ENCODE measurements around the gene SUOX. TPM values are rescaled to one million over a fixed set of nuclear protein-coding genes. Genes with fewer than 3 reads are reported as not detected.
"Not testable (repeated sequence)": the region's sequence is repeated elsewhere in the genome, so short reads cannot be mapped to it uniquely, and the experiment has no call there.

The SUOX gene
- total and polyA plus RNA-seq, 4 donors: 17.7 to 46.1 (median 41.1) TPM

DNA sequence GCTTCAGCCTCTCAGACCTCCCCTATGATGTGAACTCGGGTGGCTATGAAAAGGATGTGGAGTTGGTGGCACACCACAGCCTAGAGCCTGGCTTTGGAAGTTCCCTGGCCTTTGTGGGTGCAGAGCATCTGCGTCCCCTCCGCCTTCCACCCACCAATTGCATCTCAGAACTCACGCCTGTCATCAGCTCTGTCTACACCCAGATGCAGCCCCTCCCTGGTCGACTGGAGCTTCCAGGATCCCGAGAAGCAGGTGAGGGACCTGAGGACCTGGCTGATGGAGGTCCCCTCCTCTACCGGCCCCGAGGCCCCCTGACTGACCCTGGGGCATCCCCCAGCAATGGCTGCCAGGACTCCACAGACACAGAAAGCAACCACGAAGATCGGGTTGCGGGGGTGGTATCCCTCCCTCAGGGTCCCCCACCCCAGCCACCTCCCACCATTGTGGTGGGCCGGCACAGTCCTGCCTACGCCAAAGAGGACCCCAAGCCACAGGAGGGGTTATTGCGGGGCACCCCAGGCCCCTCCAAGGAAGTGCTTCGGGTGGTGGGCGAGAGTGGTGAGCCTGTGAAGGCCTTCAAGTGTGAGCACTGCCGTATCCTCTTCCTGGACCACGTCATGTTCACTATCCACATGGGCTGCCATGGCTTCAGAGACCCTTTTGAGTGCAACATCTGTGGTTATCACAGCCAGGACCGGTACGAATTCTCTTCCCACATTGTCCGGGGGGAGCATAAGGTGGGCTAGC, 37.7 kb downstream of the SUOX start:
- peaks cover 63% of the 10 kb centered on the region for H3K36me3 ChIP-seq (ENCODE audit: control insufficient read depth, insufficient read depth, low read length)

DNA sequence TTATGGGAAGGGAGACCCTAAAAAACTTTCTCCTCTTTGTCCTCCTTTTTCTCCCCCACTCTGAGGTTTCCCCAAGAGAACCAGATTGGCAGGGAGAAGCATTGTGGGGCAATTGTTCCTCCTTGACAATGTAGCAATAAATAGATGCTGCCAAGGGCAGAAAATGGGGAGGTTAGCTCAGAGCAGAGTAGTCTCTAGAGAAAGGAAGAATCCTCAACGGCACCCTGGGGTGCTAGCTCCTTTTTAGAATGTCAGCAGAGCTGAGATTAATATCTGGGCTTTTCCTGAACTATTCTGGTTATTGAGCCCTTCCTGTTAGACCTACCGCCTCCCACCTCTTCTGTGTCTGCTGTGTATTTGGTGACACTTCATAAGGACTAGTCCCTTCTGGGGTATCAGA, 40.1 kb downstream of the SUOX start:
- H3K36me3 ChIP-seq (ENCODE audit: control insufficient read depth, insufficient read depth, low read length): peaks cover 50% of the 10 kb centered on the region
- H3K4me3 ChIP-seq (ENCODE audit: low read depth, low read length): no peak overlapping the region
- no peaks in the 10 kb centered on the region for H3K9me3 ChIP-seq (ENCODE audit: control insufficient read depth, insufficient read depth, low read length)
- no peak overlapping the region for H3K27ac ChIP-seq (ENCODE audit: low read depth, low read length)
- no peak for DNase-seq (ENCODE audit: low read depth in 4 of 6, low spot score in 6 of 6)
- peaks cover 3% of the 10 kb centered on the region for H3K4me1 ChIP-seq (ENCODE audit: control insufficient read depth, insufficient read depth, low read length)
- H3K27me3 ChIP-seq (ENCODE audit: control insufficient read depth, insufficient read depth, low read length): no peaks in the 10 kb centered on the region
- 67% methylated on average over 1 of the region's 2 CpGs for WGBS (ENCODE audit: insufficient coverage)

More for the DNA sequence above, 37.7 kb downstream of the SUOX start:
- no peak for DNase-seq (ENCODE audit: low read depth in 4 of 6, low spot score in 6 of 6)
- Histone ChIP-seq H3K4me1 (ENCODE audit: control insufficient read depth, insufficient read depth, low read length) (no peaks in the 10 kb centered on the region), H3K27me3 (ENCODE audit: control insufficient read depth, insufficient read depth, low read length) (no peaks in the 10 kb centered on the region), H3K27ac (ENCODE audit: low read depth, low read length) (no peak overlapping the region), H3K4me3 (ENCODE audit: low read depth, low read length) (no peak overlapping the region), H3K9me3 (ENCODE audit: control insufficient read depth, insufficient read depth, low read length) (no peaks in the 10 kb centered on the region)
- WGBS (ENCODE audit: insufficient coverage): 94% methylated on average over 18 of the region's 21 CpGs

DNA sequence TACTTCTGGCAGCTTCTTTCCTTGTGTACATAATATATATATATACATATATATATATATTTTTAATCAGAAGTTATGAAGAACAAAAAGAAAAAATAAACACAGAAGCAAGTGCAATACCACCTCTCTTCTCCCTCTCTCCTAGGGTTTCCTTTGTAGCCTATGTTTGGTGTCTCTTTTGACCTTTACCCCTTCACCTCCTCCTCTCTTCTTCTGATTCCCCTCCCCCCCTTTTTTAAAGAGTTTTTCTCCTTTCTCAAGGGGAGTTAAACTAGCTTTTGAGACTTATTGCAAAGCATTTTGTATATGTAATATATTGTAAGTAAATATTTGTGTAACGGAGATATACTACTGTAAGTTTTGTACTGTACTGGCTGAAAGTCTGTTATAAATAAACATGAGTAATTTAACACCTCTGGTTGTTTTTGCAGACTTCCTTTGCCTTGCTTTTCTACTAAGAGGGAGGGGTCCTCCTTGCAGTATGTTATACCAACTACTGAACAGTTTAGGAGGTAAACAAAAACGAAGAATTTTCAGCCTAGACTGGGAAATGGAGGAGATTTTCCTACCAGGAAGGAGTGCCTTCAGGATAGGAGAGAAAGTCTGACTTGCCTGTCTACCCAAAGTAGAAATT, 41.1 kb downstream of the SUOX start:
- Histone ChIP-seq H3K4me3 (ENCODE audit: low read depth, low read length) (no peak overlapping the region), H3K36me3 (ENCODE audit: control insufficient read depth, insufficient read depth, low read length) (peaks cover 41% of the 10 kb centered on the region), H3K4me1 (ENCODE audit: control insufficient read depth, insufficient read depth, low read length) (peaks cover 4% of the 10 kb centered on the region), H3K9me3 (ENCODE audit: control insufficient read depth, insufficient read depth, low read length) (no peaks in the 10 kb centered on the region), H3K27ac (ENCODE audit: low read depth, low read length) (no peak overlapping the region), H3K27me3 (ENCODE audit: control insufficient read depth, insufficient read depth, low read length) (no peaks in the 10 kb centered on the region)
- WGBS (ENCODE audit: insufficient coverage): no CpG with 5 or more reads among the region's 2 CpGs
- DNase-seq (ENCODE audit: low read depth in 4 of 6, low spot score in 6 of 6): no peak

DNA sequence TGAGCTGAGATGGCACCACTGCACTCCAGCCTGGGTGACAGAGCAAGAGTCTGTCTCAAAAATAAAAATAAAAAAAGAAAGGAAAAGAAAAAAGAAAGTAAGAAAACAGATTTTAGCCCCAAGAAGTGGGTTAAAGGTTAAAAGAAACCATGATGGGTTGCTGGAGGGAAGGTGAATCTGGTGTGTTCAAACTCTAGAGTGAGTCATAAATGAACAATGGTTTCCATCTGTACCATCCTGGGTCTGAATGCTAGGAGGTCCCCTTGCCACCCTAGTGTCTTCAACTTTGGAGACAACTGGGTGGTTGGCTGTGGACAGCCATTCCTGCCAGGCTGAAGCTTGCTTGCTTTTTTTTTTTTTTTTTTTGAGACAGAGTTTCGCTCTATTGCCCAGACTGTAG, 43.1 kb downstream of the SUOX start:
- no peak overlapping the region for H3K27ac ChIP-seq (ENCODE audit: low read depth, low read length)
- peaks cover 6% of the 10 kb centered on the region for H3K4me1 ChIP-seq (ENCODE audit: control insufficient read depth, insufficient read depth, low read length)
- H3K9me3 ChIP-seq (ENCODE audit: control insufficient read depth, insufficient read depth, low read length): no peaks in the 10 kb centered on the region
- no peaks in the 10 kb centered on the region for H3K27me3 ChIP-seq (ENCODE audit: control insufficient read depth, insufficient read depth, low read length)
- H3K4me3 ChIP-seq (ENCODE audit: low read depth, low read length): no peak overlapping the region
- peaks cover 27% of the 10 kb centered on the region for H3K36me3 ChIP-seq (ENCODE audit: control insufficient read depth, insufficient read depth, low read length)
- DNase-seq (ENCODE audit: low read depth in 4 of 6, low spot score in 6 of 6): no peak
- WGBS (ENCODE audit: insufficient coverage): no CpG with 5 or more reads among the region's 1 CpG

DNA sequence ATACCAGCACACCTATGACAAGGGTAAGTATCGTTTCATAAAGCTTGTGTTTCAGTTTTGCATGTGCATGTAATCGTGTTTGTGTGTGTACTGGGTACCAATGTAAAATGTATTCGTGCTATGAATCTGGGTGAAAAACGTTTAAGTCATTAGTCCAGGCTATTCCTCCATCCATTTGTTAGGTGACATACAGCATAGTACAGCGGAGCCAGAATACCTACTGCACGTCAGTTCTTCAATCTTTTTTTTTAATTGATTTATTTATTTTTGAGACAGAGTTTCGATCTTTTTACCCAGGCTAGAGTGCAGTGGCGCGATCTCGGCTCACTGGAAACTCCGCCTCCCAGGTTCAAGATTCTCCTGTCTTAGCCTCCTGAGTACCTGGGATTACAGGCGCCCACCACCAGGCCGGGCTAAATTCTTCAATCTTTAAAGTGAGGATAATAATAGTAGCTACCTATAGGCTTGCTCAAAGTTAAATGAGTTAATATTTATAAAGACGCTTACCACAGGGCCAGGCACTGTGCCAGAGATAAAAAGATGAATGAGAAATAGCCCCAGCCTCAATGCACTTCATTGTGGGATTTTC, 44.0 kb downstream of the SUOX start:
- Histone ChIP-seq H3K4me3 (ENCODE audit: low read depth, low read length) (peak overlapping the region; percentile 94), H3K27me3 (ENCODE audit: control insufficient read depth, insufficient read depth, low read length) (no peaks in the 10 kb centered on the region), H3K9me3 (ENCODE audit: control insufficient read depth, insufficient read depth, low read length) (no peaks in the 10 kb centered on the region), H3K36me3 (ENCODE audit: control insufficient read depth, insufficient read depth, low read length) (peaks cover 27% of the 10 kb centered on the region), H3K27ac (ENCODE audit: low read depth, low read length) (peak overlapping the region; percentile 96), H3K4me1 (ENCODE audit: control insufficient read depth, insufficient read depth, low read length) (peaks cover 6% of the 10 kb centered on the region)
- no peak for DNase-seq (ENCODE audit: low read depth in 4 of 6, low spot score in 6 of 6)
- WGBS (ENCODE audit: insufficient coverage): no CpG with 5 or more reads among the region's 14 CpGs

DNA sequence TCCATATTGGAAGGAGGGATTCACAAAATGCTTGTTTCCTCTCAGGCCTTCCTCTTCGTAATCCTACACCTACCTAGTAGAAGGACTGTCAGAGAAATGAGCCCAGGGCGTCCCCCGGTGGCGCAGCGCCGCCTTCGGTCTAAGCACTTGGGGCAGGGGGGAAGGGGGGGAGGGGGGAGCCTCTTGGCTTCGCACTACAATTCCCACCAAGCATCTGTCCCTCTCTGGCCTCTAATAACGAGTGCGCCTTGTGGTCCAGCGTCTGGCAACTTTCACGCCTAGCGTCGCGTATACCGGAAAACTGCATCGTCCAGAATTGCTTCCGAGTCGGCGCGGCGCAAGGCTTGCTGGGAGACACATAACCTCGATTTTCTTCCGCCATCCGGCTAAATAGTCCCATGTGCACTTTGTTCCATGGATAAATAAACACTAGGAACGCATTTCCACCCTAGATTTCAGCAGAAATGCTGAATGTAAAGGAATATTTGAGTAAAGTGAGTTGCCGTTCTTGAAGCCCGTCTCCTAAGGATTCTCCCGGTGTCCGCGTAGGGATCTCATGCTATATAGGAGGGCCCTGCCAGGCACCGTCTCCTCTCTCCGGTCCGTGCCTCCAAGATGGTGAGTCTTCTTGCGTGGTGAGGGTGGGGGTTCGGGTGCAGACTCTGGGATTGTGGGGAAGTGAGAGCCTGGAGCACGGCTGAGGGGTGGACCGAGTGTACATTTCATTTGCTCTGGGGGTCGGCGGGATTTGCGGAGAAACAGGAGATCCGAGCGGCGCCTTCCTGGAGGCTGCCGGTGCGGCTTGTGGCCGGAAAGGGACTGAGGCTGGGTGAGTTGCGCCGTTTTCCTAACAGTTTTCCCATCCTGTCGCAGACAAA, 44.7 kb downstream of the SUOX start, which contains the start of gene RPS26:
RPS26 (plus strand) TSS at position 367 of the 878 bp plus-strand sequence; CDS start at position 616, 249 bp downstream.
- Histone ChIP-seq H3K9me3 (ENCODE audit: control insufficient read depth, insufficient read depth, low read length) (no peaks in the 10 kb centered on the region), H3K27ac (ENCODE audit: low read depth, low read length) (peak within 1 kb of the TSS; percentile 96), H3K27me3 (ENCODE audit: control insufficient read depth, insufficient read depth, low read length) (no peaks in the 10 kb centered on the region), H3K36me3 (ENCODE audit: control insufficient read depth, insufficient read depth, low read length) (peaks cover 21% of the 10 kb centered on the region), H3K4me3 (ENCODE audit: low read depth, low read length) (peak within 1 kb of the TSS; percentile 94), H3K4me1 (ENCODE audit: control insufficient read depth, insufficient read depth, low read length) (peaks cover 6% of the 10 kb centered on the region)
- 0% methylated on average over 38 of the region's 50 CpGs for WGBS (ENCODE audit: insufficient coverage)
- DNase-seq (ENCODE audit: low read depth in 4 of 6, low spot score in 6 of 6): peak; percentile 94 to 100 (median 98)

DNA sequence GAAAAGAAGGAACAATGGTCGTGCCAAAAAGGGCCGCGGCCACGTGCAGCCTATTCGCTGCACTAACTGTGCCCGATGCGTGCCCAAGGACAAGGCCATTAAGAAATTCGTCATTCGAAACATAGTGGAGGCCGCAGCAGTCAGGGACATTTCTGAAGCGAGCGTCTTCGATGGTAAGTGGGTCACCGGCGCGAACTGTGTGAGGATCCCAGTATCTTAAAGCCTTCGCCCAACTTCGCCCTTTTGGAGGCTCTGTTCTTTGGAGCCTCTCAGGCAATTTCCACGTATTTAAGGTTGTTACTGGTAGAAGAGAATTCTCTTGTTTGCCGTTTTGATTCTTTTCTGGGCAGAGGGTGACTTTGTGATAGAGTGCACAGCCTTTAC, 45.3 kb downstream of the SUOX start:
- DNase-seq (ENCODE audit: low read depth in 4 of 6, low spot score in 6 of 6); H3K4me1 ChIP-seq (ENCODE audit: control insufficient read depth, insufficient read depth, low read length); H3K9me3 ChIP-seq (ENCODE audit: control insufficient read depth, insufficient read depth, low read length); H3K27me3 ChIP-seq (ENCODE audit: control insufficient read depth, insufficient read depth, low read length): not testable (repeated sequence)
- H3K27ac ChIP-seq (ENCODE audit: low read depth, low read length): peak overlapping the region; percentile 96
- under 1% methylated on average over 15 of the region's 20 CpGs for WGBS (ENCODE audit: insufficient coverage)
- peak overlapping the region; percentile 94 for H3K4me3 ChIP-seq (ENCODE audit: low read depth, low read length)
- H3K36me3 ChIP-seq (ENCODE audit: control insufficient read depth, insufficient read depth, low read length): peaks cover 19% of the 10 kb centered on the region

DNA sequence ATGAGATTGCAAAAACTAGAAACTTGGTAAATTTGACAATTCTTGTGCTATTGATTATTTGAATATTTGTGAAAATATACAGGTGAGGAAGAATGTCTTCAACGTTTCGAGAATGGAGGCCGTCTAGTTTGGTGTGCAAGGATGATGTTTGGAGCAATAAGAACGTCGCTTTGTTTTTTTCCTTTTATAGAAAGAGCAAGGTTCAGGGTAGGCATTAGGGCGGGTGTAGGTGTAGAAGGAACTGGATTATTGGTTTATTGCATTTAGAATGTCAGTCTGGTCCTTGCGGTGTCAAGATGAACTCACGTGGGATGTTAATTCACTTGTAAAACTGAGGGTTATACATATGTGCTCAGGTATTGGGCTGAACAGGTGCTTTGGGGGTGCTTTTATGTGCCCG, 45.8 kb downstream of the SUOX start:
- 63% methylated on average over 9 of the region's 9 CpGs for WGBS (ENCODE audit: insufficient coverage)
- no peak for DNase-seq (ENCODE audit: low read depth in 4 of 6, low spot score in 6 of 6)
- H3K4me1 ChIP-seq (ENCODE audit: control insufficient read depth, insufficient read depth, low read length): peaks cover 6% of the 10 kb centered on the region
- peak overlapping the region; percentile 25 for H3K27ac ChIP-seq (ENCODE audit: low read depth, low read length)
- H3K4me3 ChIP-seq (ENCODE audit: low read depth, low read length): peak overlapping the region; percentile 94
- no peaks in the 10 kb centered on the region for H3K9me3 ChIP-seq (ENCODE audit: control insufficient read depth, insufficient read depth, low read length)
- peaks cover 17% of the 10 kb centered on the region for H3K36me3 ChIP-seq (ENCODE audit: control insufficient read depth, insufficient read depth, low read length)
- no peaks in the 10 kb centered on the region for H3K27me3 ChIP-seq (ENCODE audit: control insufficient read depth, insufficient read depth, low read length)

DNA sequence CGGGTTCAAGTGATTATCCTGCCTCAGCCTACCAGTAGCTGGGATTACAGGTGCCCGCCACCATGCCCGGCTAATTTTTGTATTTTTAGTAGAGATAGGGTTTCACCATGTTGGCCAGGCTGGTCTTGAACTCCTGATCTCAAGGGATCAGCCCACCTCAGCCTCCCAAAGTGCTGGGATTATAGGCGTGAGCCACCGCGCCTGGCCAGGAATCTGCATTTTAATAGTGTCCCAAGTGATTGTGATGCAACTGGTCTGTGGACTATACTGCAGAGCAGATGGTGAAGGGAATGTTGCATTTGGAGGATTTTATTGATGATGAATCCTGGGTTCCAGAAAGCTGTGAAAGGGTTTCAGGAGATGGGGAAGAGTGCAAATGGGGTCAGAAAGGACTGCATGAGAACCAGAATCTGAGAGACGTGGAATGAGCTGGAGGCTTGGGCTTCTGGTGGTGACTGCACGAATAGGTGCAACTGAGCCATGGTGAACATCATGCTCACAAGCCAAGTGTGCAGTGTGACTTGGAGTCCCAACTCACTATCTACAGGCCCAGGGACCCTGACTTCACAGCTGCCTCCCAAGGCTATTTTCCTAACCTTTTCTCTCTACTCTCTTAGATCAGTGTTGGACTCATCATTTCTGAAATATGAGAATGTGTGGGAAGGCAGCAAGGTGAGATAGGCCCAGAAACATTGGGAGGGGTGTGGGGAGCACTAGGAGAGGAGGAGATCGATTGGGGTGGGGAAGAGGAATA, 49.1 kb downstream of the SUOX start:
- Histone ChIP-seq H3K4me3 (ENCODE audit: low read depth, low read length) (no peak overlapping the region), H3K36me3 (ENCODE audit: control insufficient read depth, insufficient read depth, low read length) (peaks cover 13% of the 10 kb centered on the region), H3K4me1 (ENCODE audit: control insufficient read depth, insufficient read depth, low read length) (peaks cover 3% of the 10 kb centered on the region), H3K27ac (ENCODE audit: low read depth, low read length) (no peak overlapping the region), H3K9me3 (ENCODE audit: control insufficient read depth, insufficient read depth, low read length) (no peaks in the 10 kb centered on the region), H3K27me3 (ENCODE audit: control insufficient read depth, insufficient read depth, low read length) (no peaks in the 10 kb centered on the region)
- 79% methylated on average over 5 of the region's 9 CpGs for WGBS (ENCODE audit: insufficient coverage)
- DNase-seq (ENCODE audit: low read depth in 4 of 6, low spot score in 6 of 6): no peak

All from spinal cord (tissue), 10 donors.